Chondrocyte (in vitro differentiated cells): ENCODE results near the gene SLC2A4. TPM values are rescaled to one million over a fixed set of nuclear protein-coding genes. Genes with fewer than 3 reads are reported as not detected.

Experiments
- DNase-seq: peaks from one replicate; pipeline ENCODE4 v3.0.0; 2021; ENCODE audit warnings: mixed read lengths, low spot score
- H3K27ac Mint-ChIP-seq: one replicate; pipeline ENCODE4 v1.8.0; 2021; ENCODE audit warnings: mild to moderate bottlenecking, moderate library complexity, mixed read lengths; ENCODE audit not compliant: unreplicated experiment
- H3K27me3 Mint-ChIP-seq: 2 replicates; pipeline ENCODE4 v1.8.0; 2021; ENCODE audit warnings: low read depth, mixed read lengths
- H3K36me3 Mint-ChIP-seq: 2 replicates; pipeline ENCODE4 v1.8.0; 2021; ENCODE audit warnings: low read depth, mixed read lengths
- H3K4me1 Mint-ChIP-seq: 2 replicates; pipeline ENCODE4 v1.8.0; 2021; ENCODE audit warnings: low read depth, mild to moderate bottlenecking, mixed read lengths
- H3K4me3 Mint-ChIP-seq: one replicate; pipeline ENCODE4 v1.8.0; 2021; ENCODE audit warnings: mild to moderate bottlenecking, moderate library complexity, mixed read lengths; ENCODE audit not compliant: unreplicated experiment
- H3K9me3 Mint-ChIP-seq: 2 replicates; pipeline ENCODE4 v1.8.0; 2021; ENCODE audit warnings: low read depth, mixed read lengths
- CTCF ChIP-seq: fragments of 200-600 bp; sonication (generic); IDR thresholded peaks from 2 replicates; pipeline ENCODE4 v1.5.0; 2021; ENCODE audit warnings: antibody characterized with exemption, mild to moderate bottlenecking, moderate library complexity
- total RNA-seq: library from RNA; stranded (reverse); gene quantifications from 3 replicates; pipeline ENCODE4 v1.2.1, GENCODE V29; 2021

Gene SLC2A4
- total RNA-seq, 1 donor from 2014 or later, result 0.30 TPM

GRCh38 chr17:7293159-7293558, 11.6 kb downstream of the SLC2A4 start:
- Mint-ChIP-seq H3K9me3 (no peaks in the 10 kb centered on the region), H3K27me3 (peaks cover 26% of the 10 kb centered on the region), H3K4me3 (no peak overlapping the region), H3K27ac (no peak overlapping the region), H3K36me3 (no peaks in the 10 kb centered on the region), H3K4me1 (peaks cover 22% of the 10 kb centered on the region)
- no peak for DNase-seq
- no peak for TF ChIP-seq CTCF

GRCh38 chr17:7293816-7294613, 12.5 kb downstream of the SLC2A4 start:
- Mint-ChIP-seq H3K4me1 (peaks cover 22% of the 10 kb centered on the region), H3K9me3 (no peaks in the 10 kb centered on the region), H3K4me3 (peak overlapping the region; percentile 16), H3K27me3 (peaks cover 23% of the 10 kb centered on the region), H3K36me3 (no peaks in the 10 kb centered on the region), H3K27ac (no peak overlapping the region)
- no peak for TF ChIP-seq CTCF
- no peak for DNase-seq

DNA sequence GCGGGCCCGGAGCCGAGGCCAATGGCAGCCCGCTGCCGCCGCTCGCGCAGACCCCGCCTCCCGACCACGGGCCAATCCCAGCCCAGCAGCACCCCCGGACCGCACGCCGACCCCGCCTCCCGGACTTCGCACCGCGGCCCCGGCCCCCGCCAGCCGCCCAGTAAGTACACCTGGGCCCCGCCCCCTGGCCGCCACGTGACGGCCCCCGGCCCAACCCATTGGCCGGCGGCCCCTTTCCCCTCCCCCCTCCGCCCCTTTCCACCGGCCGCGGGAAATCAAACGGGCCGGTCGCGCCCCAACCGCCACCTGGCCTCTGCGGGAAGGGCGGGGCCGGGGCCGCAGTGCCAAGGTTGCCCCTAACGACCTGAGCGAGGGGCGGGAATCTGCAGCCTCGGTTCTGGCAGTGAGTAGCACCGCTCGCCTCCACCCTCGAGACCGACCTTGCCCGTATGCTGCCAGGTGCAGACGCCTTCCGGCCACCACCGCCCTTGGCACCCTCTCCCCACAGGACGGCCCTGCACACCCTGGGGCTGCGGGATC, 13.2 kb downstream of the SLC2A4 start, which contains the start of gene YBX2:
TSS of gene YBX2 (minus strand) at position 26 of the 540 bp plus-strand sequence. CDS start 139 bp downstream, outside the sequence.
- H3K4me1 Mint-ChIP-seq, result peaks cover 22% of the 10 kb centered on the region
- H3K27ac Mint-ChIP-seq, result no peak within 1 kb of the TSS
- peak within 1 kb of the TSS; percentile 55 for H3K4me3 Mint-ChIP-seq

DNA sequence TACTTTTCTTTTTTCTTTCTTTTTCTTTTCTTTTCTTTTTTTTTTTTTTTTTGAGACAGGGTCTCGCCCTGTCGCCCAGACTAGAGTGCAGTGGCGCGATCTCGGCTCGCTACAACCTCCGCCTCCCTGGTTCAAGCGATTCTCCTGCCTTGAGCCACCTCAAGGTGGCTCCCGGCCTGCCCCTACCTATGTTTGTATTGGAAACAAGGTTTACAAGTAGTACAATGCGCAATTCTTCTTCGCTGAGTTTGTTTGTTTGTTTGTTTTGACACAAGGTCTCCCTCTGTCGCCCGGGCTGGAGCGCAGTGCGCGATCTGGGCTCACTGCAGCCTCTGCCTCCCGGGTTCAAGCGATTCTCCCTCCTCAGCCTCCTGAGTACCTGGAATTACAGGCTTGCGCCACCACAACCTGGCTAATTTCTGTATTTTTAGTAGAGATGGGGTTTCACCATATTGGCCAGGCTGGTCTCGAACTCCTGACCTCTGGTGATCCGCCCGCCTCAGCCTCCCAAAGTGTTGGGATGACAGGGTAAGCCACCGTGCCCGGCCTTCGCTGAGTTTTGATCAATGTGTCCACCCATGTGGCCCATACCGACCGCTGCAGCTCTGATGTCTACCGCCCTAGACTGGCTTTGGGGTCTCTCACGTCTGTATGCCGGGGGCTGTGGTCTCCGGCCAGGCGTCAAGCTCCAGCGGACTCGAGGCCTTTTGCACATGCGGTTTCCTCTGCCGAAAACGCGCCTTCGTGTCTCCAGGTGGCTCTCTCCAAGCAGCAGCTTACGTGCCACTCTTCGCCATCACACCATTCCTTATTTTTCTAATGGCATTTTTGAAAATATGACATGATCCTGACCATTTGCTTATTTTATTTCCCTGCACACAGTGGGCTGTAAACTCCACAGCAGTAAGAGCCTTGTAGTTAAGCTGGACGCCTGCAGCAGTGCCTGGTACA, 14.0 kb downstream of the SLC2A4 start:
- Mint-ChIP-seq H3K36me3 (no peaks in the 10 kb centered on the region), H3K4me3 (peak overlapping the region; percentile 55), H3K27ac (no peak overlapping the region), H3K9me3 (no peaks in the 10 kb centered on the region), H3K27me3 (peaks cover 22% of the 10 kb centered on the region), H3K4me1 (peaks cover 22% of the 10 kb centered on the region)
- no peak for TF ChIP-seq CTCF
- no peak for DNase-seq

More for the DNA sequence above, 13.2 kb downstream of the SLC2A4 start, which contains the start of gene YBX2:
- DNase-seq, result no peak
- Mint-ChIP-seq H3K9me3 (no peaks in the 10 kb centered on the region), H3K27me3 (peaks cover 23% of the 10 kb centered on the region), H3K36me3 (no peaks in the 10 kb centered on the region)
- TF ChIP-seq CTCF, result no peak
